ENCODE results near the gene LAMA4. TPM values are rescaled to one million over a fixed set of nuclear protein-coding genes. Genes with fewer than 3 reads are reported as not detected.

The LAMA4 gene
- total and polyA plus RNA-seq, 2 of the 13 experiments (the other 11 are each of a cell fraction or from before 2014, with no cell fraction given): not detected

GRCh38 chr6:112178846-112179245 lies 75.5 kb downstream of the LAMA4 start (continued):
- TF ChIP-seq ZNF703 (CRISPR knock-in tag; IDR thresholded peaks at IDR 0.05; ENCODE audit: borderline replicate concordance) (no peak), MXD4 (CRISPR knock-in tag; IDR thresholded peaks at IDR 0.05) (no peak), THAP7 (CRISPR knock-in tag; IDR thresholded peaks at IDR 0.05) (no peak), FLYWCH1 (CRISPR knock-in tag; IDR thresholded peaks at IDR 0.05) (no peak), ZNF558 (CRISPR knock-in tag; IDR thresholded peaks at IDR 0.05; ENCODE audit: borderline replicate concordance) (no peak), ZMYM4 (CRISPR knock-in tag; IDR thresholded peaks at IDR 0.05) (no peak)

- ATAC-seq (no peak), FAIRE-seq (no peak), DNase-seq (ENCODE audit: low spot score) (no peak)
- H2AFZ ChIP-seq (ENCODE audit: low read length): no peak overlapping the region
- intact Hi-C loops (cut with micrococcal nuclease; ENCODE audit: unreplicated experiment) (no loop called here), in situ Hi-C loops (cut with HindIII; ENCODE audit: extremely low pct_ligation_motif_present, low pct_unique_long_range_greater_than_20kb) (loop anchor here (5.0 kb wide), 1 partner anchor 130 kb away; no protein-coding TSS in a partner anchor)
- no peak overlapping the region for H3K27ac ChIP-seq (ENCODE audit: extremely low read length, insufficient read depth, low read length)
- H3K4me1 ChIP-seq (ENCODE audit: insufficient read depth, low read length): no peaks in the 10 kb centered on the region
- BruUV-seq (replicated peaks): no TSS peak
- H3K27me3 ChIP-seq (ENCODE audit: control insufficient read depth in 1 of 2, insufficient read depth in 2 of 2, low read length in 2 of 2): peaks cover 0 to 5% of the 10 kb centered on the region in 2 experiments; a peak in 3 of 5 replicates
- H3K36me3 ChIP-seq (replicated peaks in 1 of 2; ENCODE audit: control insufficient read depth in 1 of 2, insufficient read depth in 2 of 2, low read length in 2 of 2): no peaks in the 10 kb centered on the region
- TF ChIP-seq SOX6 (IDR thresholded peaks at IDR 0.05) (no peak), SOX6 (CRISPR knock-in tag; IDR thresholded peaks at IDR 0.05) (no peak), ZNF20 (CRISPR knock-in tag; IDR thresholded peaks at IDR 0.05) (no peak), HMGXB4 (CRISPR knock-in tag; IDR thresholded peaks at IDR 0.05; ENCODE audit: borderline replicate concordance in 1 of 2, low read depth in 1 of 2) (no peak), ZBTB25 (CRISPR knock-in tag; IDR thresholded peaks at IDR 0.05) (no peak), FOXC1 (CRISPR knock-in tag; IDR thresholded peaks at IDR 0.05; ENCODE audit: borderline replicate concordance) (no peak), TFE3 (CRISPR knock-in tag; IDR thresholded peaks at IDR 0.05) (no peak), ZBTB3 (CRISPR knock-in tag; IDR thresholded peaks at IDR 0.05; ENCODE audit: borderline replicate concordance, low read depth) (no peak), MTA1 (CRISPR knock-in tag; IDR thresholded peaks at IDR 0.05; ENCODE audit: borderline replicate concordance) (no peak), ZNF138 (CRISPR knock-in tag; IDR thresholded peaks at IDR 0.05; ENCODE audit: low read depth) (no peak), RBFOX2 (IDR thresholded peaks at IDR 0.05; ENCODE audit: low read depth, low read length) (no peak), TFDP2 (CRISPR knock-in tag; IDR thresholded peaks at IDR 0.05) (no peak)
- POLR2A ChIA-PET: no interaction called here
- H3K79me2 ChIP-seq (ENCODE audit: insufficient read depth, low read length): no peaks in the 10 kb centered on the region
- 0% methylated on average over 1 of the region's 1 CpG for WGBS (ENCODE audit: low lambda C conversion rate)
- H3K9me3 ChIP-seq (ENCODE audit: low read length): no peaks in the 10 kb centered on the region
- H3K4me2 ChIP-seq (ENCODE audit: low read depth, low read length): no peak overlapping the region
- H4K20me1 ChIP-seq (ENCODE audit: insufficient read depth, low read length): no peaks in the 10 kb centered on the region
- CTCF ChIA-PET (ENCODE audit: low intra/inter-chr PET ratio, low total read pairs): no interaction called here
- no peak overlapping the region for H3K9ac ChIP-seq (ENCODE audit: insufficient read depth, low read depth, low read length)
- H3K4me3 ChIP-seq (replicated peaks in 1 of 3; ENCODE audit: insufficient read depth in 1 of 3, low read depth in 2 of 3, low read length in 3 of 3): no peak overlapping the region
Observed at GRCh38 chr6:112177092-112177491, 77.3 kb downstream of the LAMA4 start.
